AG09319 (cell line): Measurements from ENCODE around the gene SLC22A17.

Experiments used
- DNase-seq: peaks from one replicate; pipeline ENCODE4 v3.0.0-alpha.2; 2010; ENCODE audit warnings: low read depth; ENCODE audit errors: extremely low read depth
- CTCF ChIP-seq: IDR thresholded peaks from 2 replicates; pipeline ENCODE4 v1.5.1; 2011; ENCODE audit warnings: low read depth, mild to moderate bottlenecking, inconsistent platforms, low read length, moderate library complexity

Gene SLC22A17

DNA sequence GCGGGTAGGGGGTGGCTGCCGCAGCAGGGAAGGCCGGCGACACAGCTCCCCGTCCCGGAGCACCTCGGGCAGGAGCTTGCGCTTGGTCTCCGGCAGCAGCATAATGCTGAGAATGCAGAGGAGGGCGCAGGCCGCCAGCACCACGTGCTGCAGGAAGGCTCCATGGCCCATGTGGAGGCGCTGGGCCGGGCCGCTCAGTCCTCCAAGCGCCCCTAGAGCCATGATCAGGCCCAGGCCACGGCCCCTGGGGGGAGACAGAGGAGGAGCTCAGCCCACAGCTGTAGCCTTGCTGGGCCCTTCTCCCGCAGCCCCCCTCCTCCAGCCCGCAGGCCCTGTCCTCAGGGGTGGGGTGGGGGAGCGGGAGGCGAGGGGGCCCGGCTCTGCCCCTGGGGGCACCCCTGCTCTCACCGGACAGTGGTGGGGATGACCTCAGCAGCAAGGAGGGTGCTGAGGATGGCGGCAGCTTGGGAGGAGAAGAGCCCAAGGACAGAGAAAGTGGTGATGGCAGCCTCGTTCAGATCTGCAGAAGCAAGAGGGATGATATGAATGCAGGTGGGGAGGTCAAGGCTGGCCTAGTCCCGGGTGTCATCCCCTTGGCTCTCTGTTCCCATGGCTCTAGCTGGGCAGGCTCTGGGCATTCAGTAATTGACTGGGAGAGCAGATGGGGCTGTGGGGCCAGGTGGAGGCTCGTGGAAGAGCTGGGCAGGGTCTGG lies 5.8 kb downstream of the SLC22A17 start:
- no peak for TF ChIP-seq CTCF
- no peak for DNase-seq

GRCh38 chr14:23345987-23346692 lies 6.5 kb downstream of the SLC22A17 start:
- no peak for DNase-seq
- no peak for TF ChIP-seq CTCF

DNA sequence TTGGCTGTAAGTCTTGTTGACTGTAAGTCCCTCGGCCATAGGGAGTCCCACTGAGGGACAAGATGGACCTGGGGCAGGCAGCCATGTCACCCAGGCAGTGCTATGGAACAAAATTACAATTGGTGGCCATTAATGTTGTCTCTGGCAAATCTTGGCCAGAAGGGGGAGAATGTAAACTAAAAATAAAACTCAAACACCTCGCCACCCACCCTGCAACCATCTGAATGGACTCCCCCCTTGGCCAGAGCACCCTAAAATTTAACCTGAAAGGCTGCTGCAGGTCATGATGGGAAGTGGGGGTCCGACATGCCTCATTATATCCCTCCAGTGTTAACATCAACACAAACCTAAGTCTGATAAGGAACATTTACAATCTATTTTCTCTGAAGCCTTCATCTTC lies 8.2 kb downstream of the SLC22A17 start:
- TF ChIP-seq CTCF: no peak
- no peak for DNase-seq

DNA sequence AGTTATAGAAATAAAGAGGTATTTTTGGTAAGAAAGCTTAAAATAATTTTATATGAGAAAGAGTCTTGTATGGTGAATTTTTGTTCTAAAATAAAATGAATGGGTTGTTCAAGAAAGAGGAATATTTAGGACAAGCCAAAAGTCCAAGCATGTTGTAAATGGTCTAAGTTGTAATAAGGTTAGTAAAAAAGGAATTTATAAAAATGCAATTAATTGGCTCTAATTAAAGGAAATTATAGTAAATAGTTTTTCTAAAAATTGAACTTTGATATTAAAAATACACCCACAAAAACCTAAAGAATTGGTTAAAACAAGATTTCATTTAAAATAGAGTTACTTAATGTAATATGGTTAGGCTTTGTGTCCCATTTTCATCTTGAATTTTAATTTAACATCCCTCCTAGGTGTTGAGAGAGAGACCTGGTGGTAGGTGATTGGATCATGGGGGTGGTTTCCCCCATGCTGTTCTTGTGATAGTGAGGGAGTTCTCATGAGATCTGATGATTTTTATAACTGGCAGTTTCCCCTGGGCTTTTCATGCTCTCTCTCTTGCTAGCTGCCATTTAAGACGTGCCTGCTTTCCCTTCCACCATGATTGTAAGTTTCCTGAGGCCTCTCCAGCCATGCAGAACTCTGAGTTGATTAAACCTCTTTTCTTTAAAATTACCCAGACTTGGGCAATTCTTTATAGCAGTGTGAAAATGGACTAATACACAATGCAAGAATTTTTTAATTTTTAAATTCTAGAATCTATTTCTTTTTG lies 13.0 kb downstream of the SLC22A17 start:
- no peak for TF ChIP-seq CTCF

GRCh38 chr14:23335623-23336022 lies 17.1 kb downstream of the SLC22A17 start:
- no peak for TF ChIP-seq CTCF
- no peak for DNase-seq

More for the DNA sequence above, 13.0 kb downstream of the SLC22A17 start:
- DNase-seq: no peak

DNA sequence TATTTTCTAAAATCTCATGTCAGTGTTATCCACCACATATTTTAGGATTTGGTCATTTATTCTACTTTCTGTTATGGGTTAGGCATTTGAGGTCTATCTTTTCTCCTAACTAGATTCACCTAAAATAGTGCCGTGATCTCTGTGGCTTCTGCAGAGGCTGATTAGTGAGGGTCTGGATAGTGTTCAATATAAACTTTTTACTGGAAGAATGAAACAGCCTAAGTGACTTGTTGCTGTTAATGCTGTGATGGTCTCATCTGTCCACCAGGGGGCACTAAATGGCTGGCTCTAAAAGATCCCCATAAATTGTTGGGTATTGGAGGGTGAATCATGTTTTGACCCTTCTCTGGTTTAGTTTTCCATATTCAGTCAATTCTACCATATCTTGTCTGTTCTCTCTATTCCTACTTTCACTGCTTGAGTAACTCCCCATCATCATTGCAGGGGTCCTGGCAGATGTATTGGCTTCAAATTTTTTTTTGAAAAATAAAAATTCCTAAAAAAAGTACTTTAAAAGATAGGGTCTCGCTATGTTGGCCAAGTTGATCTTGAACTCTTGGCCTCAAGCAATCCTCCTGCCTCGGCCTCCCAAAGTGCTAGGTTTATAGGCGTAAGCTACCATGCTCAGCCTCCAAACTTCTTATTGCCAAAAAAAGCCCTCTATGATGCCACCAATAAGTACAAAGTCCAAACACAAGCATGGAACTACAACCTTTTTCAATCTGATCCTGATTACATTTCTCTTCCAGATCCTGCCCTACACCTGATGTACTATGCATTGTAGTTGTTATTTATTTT lies 24.5 kb downstream of the SLC22A17 start:
- TF ChIP-seq CTCF: peak; percentile 86

More for the DNA sequence above, 24.5 kb downstream of the SLC22A17 start:
- DNase-seq: peak; percentile 49
